ENCODE measurements around the gene BRINP3. TPM values are rescaled to one million over a fixed set of nuclear protein-coding genes. Genes with fewer than 3 reads are reported as not detected.

The BRINP3 gene
- total RNA-seq, 1 experiment from 2014 or later = not detected

- POLR2A ChIA-PET (ENCODE audit: unreplicated experiment) = no interaction called here
- ATAC-seq = no peak
Measured at GRCh38 chr1:190154744-190155143, 322.9 kb downstream of the BRINP3 start.

GRCh38 chr1:190147616-190148015, 330.0 kb downstream of the BRINP3 start:
- no peaks in the 10 kb centered on the region for H3K9me3 ChIP-seq (ENCODE audit: low read length)
- H3K36me3 ChIP-seq (ENCODE audit: low read depth, low read length) = no peaks in the 10 kb centered on the region
- H3K9ac ChIP-seq (ENCODE audit: low read length) = no peak overlapping the region
- no peak for DNase-seq
- H3K27me3 ChIP-seq (ENCODE audit: low read length) = no peaks in the 10 kb centered on the region
- BruUV-seq (replicated peaks) = no TSS peak
- ChIA-PET CTCF (no interaction called here), POLR2A (ENCODE audit: unreplicated experiment) (no interaction called here)
- no peaks in the 10 kb centered on the region for H3K4me1 ChIP-seq (ENCODE audit: insufficient read depth, low read length)
- H3K79me2 ChIP-seq (ENCODE audit: low read length) = no peaks in the 10 kb centered on the region
- H3K27ac ChIP-seq (ENCODE audit: low read length) = no peak overlapping the region
- intact Hi-C loops (cut with micrococcal nuclease) = no loop called here
- no peak overlapping the region for H3K4me3 ChIP-seq (ENCODE audit: low read length)
- no peaks in the 10 kb centered on the region for H3F3A ChIP-seq (ENCODE audit: low read length, unreplicated experiment)
- H3K4me2 ChIP-seq (ENCODE audit: low read length) = no peak overlapping the region
- ATAC-seq = no peak
- no peak for TF ChIP-seq EZH2phosphoT487 (IDR thresholded peaks at IDR 0.05; ENCODE audit: borderline replicate concordance, low read length)
- no peaks in the 10 kb centered on the region for H4K20me1 ChIP-seq (ENCODE audit: low read length)
- no peaks in the 10 kb centered on the region for H3K9me2 ChIP-seq (replicated peaks; ENCODE audit: low read length)
- H2AFZ ChIP-seq (ENCODE audit: low read length) = no peak overlapping the region

More at GRCh38 chr1:190154744-190155143, 322.9 kb downstream of the BRINP3 start:
- no peaks in the 10 kb centered on the region for H3K9me3 ChIP-seq (ENCODE audit: low read length)
- intact Hi-C loops (cut with micrococcal nuclease) = no loop called here
- no peaks in the 10 kb centered on the region for H3K4me1 ChIP-seq (ENCODE audit: insufficient read depth, low read length)
- CTCF ChIA-PET = no interaction called here
- no peaks in the 10 kb centered on the region for H3F3A ChIP-seq (ENCODE audit: low read length, unreplicated experiment)
- no TSS peak for BruUV-seq (replicated peaks)
- no peak for TF ChIP-seq CTCF (conservative IDR thresholded peaks at IDR 0.05; ENCODE audit: low read depth, low read length)
- no peak for TF ChIP-seq EZH2 (IDR thresholded peaks at IDR 0.05; ENCODE audit: low read length, unreplicated experiment)
- TF ChIP-seq EZH2phosphoT487 (IDR thresholded peaks at IDR 0.05; ENCODE audit: borderline replicate concordance, low read length) = no peak
- no peaks in the 10 kb centered on the region for H3K9me2 ChIP-seq (replicated peaks; ENCODE audit: low read length)
- no peak overlapping the region for H2AFZ ChIP-seq (ENCODE audit: low read length)
- no peak overlapping the region for H3K27ac ChIP-seq (ENCODE audit: low read length)
- DNase-seq = no peak
- H3K9ac ChIP-seq (ENCODE audit: low read length) = no peak overlapping the region
- peaks cover 4% of the 10 kb centered on the region; the same call in 1 of the 2 replicates for H3K27me3 ChIP-seq (ENCODE audit: low read length)
- no peaks in the 10 kb centered on the region for H4K20me1 ChIP-seq (ENCODE audit: low read length)
- no peaks in the 10 kb centered on the region for H3K79me2 ChIP-seq (ENCODE audit: low read length)
- no peaks in the 10 kb centered on the region for H3K36me3 ChIP-seq (ENCODE audit: low read depth, low read length)
- H3K4me3 ChIP-seq (ENCODE audit: low read length) = no peak overlapping the region
- no peak overlapping the region for H3K4me2 ChIP-seq (ENCODE audit: low read length)

- DNase-seq = no peak
- Histone ChIP-seq H3K4me1 (ENCODE audit: insufficient read depth, low read length) (no peaks in the 10 kb centered on the region), H2AFZ (ENCODE audit: low read length) (no peak overlapping the region), H3K27me3 (ENCODE audit: low read length) (no peaks in the 10 kb centered on the region), H3K79me2 (ENCODE audit: low read length) (no peaks in the 10 kb centered on the region), H3K36me3 (ENCODE audit: low read depth, low read length) (no peaks in the 10 kb centered on the region), H3K9me3 (ENCODE audit: low read length) (no peaks in the 10 kb centered on the region), H3F3A (ENCODE audit: low read length, unreplicated experiment) (no peaks in the 10 kb centered on the region), H4K20me1 (ENCODE audit: low read length) (no peaks in the 10 kb centered on the region), H3K4me2 (ENCODE audit: low read length) (no peak overlapping the region), H3K9me2 (replicated peaks; ENCODE audit: low read length) (no peaks in the 10 kb centered on the region), H3K27ac (ENCODE audit: low read length) (no peak overlapping the region), H3K4me3 (ENCODE audit: low read length) (no peak overlapping the region), H3K9ac (ENCODE audit: low read length) (no peak overlapping the region)
- no peak for TF ChIP-seq CTCF (conservative IDR thresholded peaks at IDR 0.05; ENCODE audit: low read depth, low read length)
- TF ChIP-seq EZH2phosphoT487 (IDR thresholded peaks at IDR 0.05; ENCODE audit: borderline replicate concordance, low read length) = no peak
- no peak for TF ChIP-seq EZH2 (IDR thresholded peaks at IDR 0.05; ENCODE audit: low read length, unreplicated experiment)
- CTCF ChIA-PET = no interaction called here
- intact Hi-C loops (cut with micrococcal nuclease) = no loop called here
- BruUV-seq (replicated peaks) = no TSS peak
- ATAC-seq = no peak
- POLR2A ChIA-PET (ENCODE audit: unreplicated experiment) = no interaction called here
Measured at GRCh38 chr1:190144650-190145049, 333.0 kb downstream of the BRINP3 start.

All from PC-3 (cell line).